ENCODE results near the gene WIZ. TPM values are rescaled to one million over a fixed set of nuclear protein-coding genes. Genes with fewer than 3 reads are reported as not detected.

WIZ gene
- total and polyA plus RNA-seq, 7 donors, result 16.6 to 39.1 (median 22.9) TPM

- Histone ChIP-seq H3K4me1 (peaks cover 39% of the 10 kb centered on the region), H3K9me3 (no peaks in the 10 kb centered on the region), H3K36me3 (ENCODE audit: insufficient read depth in 1 of 2, low read depth in 1 of 2) (no peaks in the 10 kb centered on the region), H3K4me3 (peak overlapping the region; percentile 78), H3K27ac (peak overlapping the region; percentile 78), H3K27me3 (ENCODE audit: insufficient read depth in 3 of 3, low read length in 2 of 3) (no peaks in the 10 kb centered on the region)
- no peak for TF ChIP-seq CTCF (IDR thresholded peaks at IDR 0.05)
- intact Hi-C loops (cut with DNase I), result loop anchor here in 1 of 2 donors (5.0 kb wide), 1 partner anchor 71 kb away; the partner anchor contains the start of gene AKAP8
- ATAC-seq (no peak), DNase-seq (peak in 1 of 2 donors; percentile 69)
- 45 to 59% (median 46%) methylated on average over 17 of the region's 17 CpGs for WGBS, 3 donors
Measured at GRCh38 chr19:15448044-15448777, 1.5 kb downstream of the WIZ start.

GRCh38 chr19:15447057-15447456 lies 2.7 kb downstream of the WIZ start:
- Histone ChIP-seq H3K4me1 (peaks cover 31% of the 10 kb centered on the region), H3K27ac (peak overlapping the region; percentile 89), H3K36me3 (ENCODE audit: insufficient read depth in 1 of 2, low read depth in 1 of 2) (no peaks in the 10 kb centered on the region), H3K9me3 (no peaks in the 10 kb centered on the region), H3K4me3 (no peak overlapping the region), H3K27me3 (ENCODE audit: insufficient read depth in 3 of 3, low read length in 2 of 3) (no peaks in the 10 kb centered on the region)
- no peak for TF ChIP-seq CTCF (IDR thresholded peaks at IDR 0.05)
- ATAC-seq, result no peak
- no peak for DNase-seq
- intact Hi-C loops (cut with DNase I), result loop anchor here in 1 of 2 donors (5.0 kb wide), 1 partner anchor 70 kb away; the partner anchor contains the start of gene AKAP8
- WGBS, 3 donors, result 86 to 87% (median 87%) methylated on average over 3 to 4 of the region's 4 CpGs

GRCh38 chr19:15445807-15446376 lies 3.9 kb downstream of the WIZ start:
- H3K36me3 ChIP-seq (ENCODE audit: insufficient read depth in 1 of 2, low read depth in 1 of 2), result no peaks in the 10 kb centered on the region
- H3K27ac ChIP-seq, result peak overlapping the region; percentile 89
- 25 to 43% (median 28%) methylated on average over 7 of the region's 7 CpGs for WGBS, 3 donors
- no peaks in the 10 kb centered on the region for H3K27me3 ChIP-seq (ENCODE audit: insufficient read depth in 3 of 3, low read length in 2 of 3)
- peaks cover 31% of the 10 kb centered on the region for H3K4me1 ChIP-seq
- H3K9me3 ChIP-seq, result no peaks in the 10 kb centered on the region
- H3K4me3 ChIP-seq, result no peak overlapping the region
- TF ChIP-seq CTCF (IDR thresholded peaks at IDR 0.05), result no peak
- DNase-seq (peak; percentile 59 to 90), ATAC-seq (peak; percentile 64 to 83 (median 76))
- intact Hi-C loops (cut with DNase I), result loop anchor here in 1 of 2 donors (5.0 kb wide), 1 partner anchor 69 kb away; the partner anchor contains the start of gene AKAP8

GRCh38 chr19:15445227-15445605 lies 4.5 kb downstream of the WIZ start:
- no peaks in the 10 kb centered on the region for H3K36me3 ChIP-seq (ENCODE audit: insufficient read depth in 1 of 2, low read depth in 1 of 2)
- no peak for TF ChIP-seq CTCF (IDR thresholded peaks at IDR 0.05)
- H3K27ac ChIP-seq, result peak overlapping the region; percentile 89
- DNase-seq (no peak), ATAC-seq (peak in 2 of 4 donors; percentile 1)
- peaks cover 31% of the 10 kb centered on the region for H3K4me1 ChIP-seq
- H3K27me3 ChIP-seq (ENCODE audit: insufficient read depth in 3 of 3, low read length in 2 of 3), result no peaks in the 10 kb centered on the region
- no peak overlapping the region for H3K4me3 ChIP-seq
- 57 to 78% (median 62%) methylated on average over 9 of the region's 9 CpGs for WGBS, 3 donors
- no peaks in the 10 kb centered on the region for H3K9me3 ChIP-seq
- intact Hi-C loops (cut with DNase I), result loop anchor here in 1 of 2 donors (5.0 kb wide), 1 partner anchor 68 kb away; the partner anchor contains the start of gene AKAP8

All from psoas muscle (tissue), 8 donors.